Measurements from ENCODE around the gene CACNA1I. TPM values are rescaled to one million over a fixed set of nuclear protein-coding genes. Genes with fewer than 3 reads are reported as not detected.

The CACNA1I gene
- total and polyA plus RNA-seq, 2 donors from 2014 or later, result 0.63 TPM; not detected in 1

- Histone ChIP-seq H3K27me3 (ENCODE audit: control insufficient read depth, insufficient read depth, low read length) (no peaks in the 10 kb centered on the region), H3K27ac (ENCODE audit: low read depth in 2 of 2, low read length in 2 of 2) (no peak overlapping the region), H3K4me1 (ENCODE audit: control insufficient read depth in 2 of 3, insufficient read depth in 2 of 3, low read depth in 1 of 3, low read length in 3 of 3) (no peaks in the 10 kb centered on the region), H3K9ac (ENCODE audit: low read length in 3 of 3) (no peak overlapping the region), H3K4me3 (ENCODE audit: low read length in 3 of 3) (no peak overlapping the region), H3K9me3 (ENCODE audit: control insufficient read depth in 2 of 3, insufficient read depth in 1 of 3, low read length in 3 of 3) (no peaks in the 10 kb centered on the region), H3K36me3 (ENCODE audit: control insufficient read depth in 2 of 3, insufficient read depth in 3 of 3, low read length in 3 of 3) (no peaks in the 10 kb centered on the region)
- DNase-seq, result no peak
- TF ChIP-seq CTCF (IDR thresholded peaks at IDR 0.05; ENCODE audit: borderline replicate concordance, extremely low read depth, insufficient read depth), result no peak
- no peak for FAIRE-seq
- intact Hi-C loops (cut with DNase I), result no loop called here
These were observed 4.4 kb downstream of the CACNA1I start for GRCh38 chr22:39574779-39575551.

GRCh38 chr22:39575552-39575825, 4.9 kb downstream of the CACNA1I start:
- TF ChIP-seq CTCF (IDR thresholded peaks at IDR 0.05; ENCODE audit: borderline replicate concordance, extremely low read depth, insufficient read depth), result no peak
- no peaks in the 10 kb centered on the region for H3K27me3 ChIP-seq (ENCODE audit: control insufficient read depth, insufficient read depth, low read length)
- FAIRE-seq (no peak), DNase-seq (no peak)
- no peak overlapping the region for H3K4me3 ChIP-seq (ENCODE audit: low read length in 3 of 3)
- no peak overlapping the region for H3K27ac ChIP-seq (ENCODE audit: low read depth in 2 of 2, low read length in 2 of 2)
- no peaks in the 10 kb centered on the region for H3K4me1 ChIP-seq (ENCODE audit: control insufficient read depth in 2 of 3, insufficient read depth in 2 of 3, low read depth in 1 of 3, low read length in 3 of 3)
- no peak overlapping the region for H3K9ac ChIP-seq (ENCODE audit: low read length in 3 of 3)
- intact Hi-C loops (cut with DNase I), result no loop called here
- no peaks in the 10 kb centered on the region for H3K9me3 ChIP-seq (ENCODE audit: control insufficient read depth in 2 of 3, insufficient read depth in 1 of 3, low read length in 3 of 3)
- no peaks in the 10 kb centered on the region for H3K36me3 ChIP-seq (ENCODE audit: control insufficient read depth in 2 of 3, insufficient read depth in 3 of 3, low read length in 3 of 3)

GRCh38 chr22:39576027-39576426, 5.5 kb downstream of the CACNA1I start:
- no peaks in the 10 kb centered on the region for H3K4me1 ChIP-seq (ENCODE audit: control insufficient read depth in 2 of 3, insufficient read depth in 2 of 3, low read depth in 1 of 3, low read length in 3 of 3)
- DNase-seq, result no peak
- no peaks in the 10 kb centered on the region for H3K9me3 ChIP-seq (ENCODE audit: control insufficient read depth in 2 of 3, insufficient read depth in 1 of 3, low read length in 3 of 3)
- no peak overlapping the region for H3K4me3 ChIP-seq (ENCODE audit: low read length in 3 of 3)
- intact Hi-C loops (cut with DNase I), result no loop called here
- TF ChIP-seq CTCF (IDR thresholded peaks at IDR 0.05; ENCODE audit: borderline replicate concordance, extremely low read depth, insufficient read depth), result no peak
- no peaks in the 10 kb centered on the region for H3K27me3 ChIP-seq (ENCODE audit: control insufficient read depth, insufficient read depth, low read length)
- FAIRE-seq, result no peak
- no peak overlapping the region for H3K27ac ChIP-seq (ENCODE audit: low read depth in 2 of 2, low read length in 2 of 2)
- H3K36me3 ChIP-seq (ENCODE audit: control insufficient read depth in 2 of 3, insufficient read depth in 3 of 3, low read length in 3 of 3), result no peaks in the 10 kb centered on the region
- no peak overlapping the region for H3K9ac ChIP-seq (ENCODE audit: low read length in 3 of 3)

DNA sequence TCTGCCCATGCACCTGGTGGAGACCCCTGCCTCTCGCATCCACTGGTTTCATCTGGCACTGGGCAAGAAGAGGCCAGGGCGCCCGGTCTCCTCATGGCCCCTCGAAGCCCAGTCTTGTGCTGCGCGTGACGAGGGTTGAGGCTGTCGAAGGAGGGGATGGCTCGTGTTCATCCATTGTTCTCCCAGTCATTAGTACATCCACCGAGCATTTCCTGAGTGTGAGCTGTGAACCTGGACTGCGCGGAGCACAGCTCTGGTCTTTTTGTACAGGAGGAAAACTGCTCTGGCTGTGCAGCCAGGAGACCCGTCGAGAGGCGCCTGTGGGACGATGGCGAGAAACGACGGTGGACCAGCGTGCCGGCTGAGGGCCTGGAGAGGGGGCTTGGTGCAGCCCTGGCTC, 6.8 kb downstream of the CACNA1I start:
- no peak for TF ChIP-seq CTCF (IDR thresholded peaks at IDR 0.05; ENCODE audit: borderline replicate concordance, extremely low read depth, insufficient read depth)
- Histone ChIP-seq H3K9ac (ENCODE audit: low read length in 3 of 3) (no peak overlapping the region), H3K27ac (ENCODE audit: low read depth in 2 of 2, low read length in 2 of 2) (no peak overlapping the region), H3K9me3 (ENCODE audit: control insufficient read depth in 2 of 3, insufficient read depth in 1 of 3, low read length in 3 of 3) (no peaks in the 10 kb centered on the region), H3K27me3 (ENCODE audit: control insufficient read depth, insufficient read depth, low read length) (no peaks in the 10 kb centered on the region), H3K4me3 (ENCODE audit: low read length in 3 of 3) (no peak overlapping the region), H3K4me1 (ENCODE audit: control insufficient read depth in 2 of 3, insufficient read depth in 2 of 3, low read depth in 1 of 3, low read length in 3 of 3) (no peaks in the 10 kb centered on the region), H3K36me3 (ENCODE audit: control insufficient read depth in 2 of 3, insufficient read depth in 3 of 3, low read length in 3 of 3) (no peaks in the 10 kb centered on the region)
- no peak for DNase-seq
- intact Hi-C loops (cut with DNase I), result no loop called here
- no peak for FAIRE-seq
